Peyer's patch (tissue), 4 donors: ENCODE results near the gene INHBA. TPM values are rescaled to one million over a fixed set of nuclear protein-coding genes. Genes with fewer than 3 reads are reported as not detected.

Experiments used
- DNase-seq, 3 donors: peaks; one replicate each; pipeline ENCODE4 v3.0.0-alpha.2; 2017 to 2019
- H3K27ac ChIP-seq, 4 donors: fragments of 200-600 bp; sonication (generic); one replicate each; pipeline ENCODE4 v1.5.1; 2016 to 2019
- H3K27me3 ChIP-seq, 2 donors: fragments of 200-600 bp; sonication (generic); one replicate each; pipeline ENCODE4 v1.5.1; 2019
- H3K36me3 ChIP-seq, 3 donors: fragments of 200-600 bp; sonication (generic); one replicate each; pipeline ENCODE4 v1.5.1; 2016 to 2019
- H3K4me1 ChIP-seq, 4 donors: fragments of 200-600 bp; sonication (generic); one replicate each; pipeline ENCODE4 v1.5.1; 2016 to 2019
- H3K4me3 ChIP-seq, 4 donors: fragments of 200-600 bp; sonication (generic); 1 replicate in 3 of 4; 2 replicates in 1 of 4; pipeline ENCODE4 v1.5.1; 2016 to 2019; ENCODE audit warnings: mild to moderate bottlenecking in 1 of 4
- H3K9me3 ChIP-seq, 4 donors: fragments of 200-600 bp; sonication (generic); one replicate each; pipeline ENCODE4 v1.5.1; 2016 to 2019; ENCODE audit warnings: mild to moderate bottlenecking in 1 of 4
- POLR2A ChIP-seq, 2 donors: fragments of 450-650 bp; IDR thresholded peaks; one replicate each; pipeline ENCODE4 v1.5.1; 2017; ENCODE audit warnings: antibody characterized with exemption in 2 of 2, mild to moderate bottlenecking in 2 of 2, moderate library complexity in 2 of 2
- total RNA-seq, 4 donors: library from RNA; depleted of rRNA; stranded (reverse); fragments of >200 nt; gene quantifications; one replicate each; pipeline ENCODE4 v1.1.0, GENCODE V29; 2016
- TF ChIP-seq, protein P1 (sequence below), 6 experiments: fragments of 450-650 bp in 4 of 6; fragments of 200-600 bp in 2 of 6; sonication (generic) in 1 of 6; IDR thresholded peaks; one replicate each; pipeline ENCODE4 v1.5.1; 2017 to 2019; ENCODE audit warnings: antibody characterized with exemption in 6 of 6, mild to moderate bottlenecking in 3 of 6, moderate library complexity in 1 of 6

INHBA gene
- total RNA-seq, 4 donors from 2014 or later, result 0.19 to 1.7 (median 1.3) TPM; not detected in 1

DNA sequence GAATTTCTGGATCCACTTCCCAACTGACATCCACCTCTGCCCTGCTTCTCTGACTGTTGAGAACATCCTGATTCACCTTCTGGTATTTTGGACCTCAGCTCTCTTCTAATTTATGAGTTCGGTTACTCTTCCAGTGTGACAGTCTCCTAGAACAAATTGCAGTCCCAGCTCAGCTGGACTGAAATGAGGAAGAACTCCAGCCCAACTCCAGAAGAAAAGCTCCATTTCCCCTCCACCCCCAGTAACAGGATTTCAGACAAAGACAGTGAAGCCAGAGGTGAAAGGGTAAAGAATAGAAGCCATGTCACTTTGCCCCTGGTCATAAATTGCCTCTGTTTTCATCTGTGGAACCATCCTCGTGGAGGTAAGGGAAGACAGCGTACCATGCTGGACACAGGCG, 26.2 kb upstream of the INHBA start:
- no peaks in the 10 kb centered on the region for H3K9me3 ChIP-seq
- no peak overlapping the region for H3K4me3 ChIP-seq
- TF ChIP-seq, protein P1, sequence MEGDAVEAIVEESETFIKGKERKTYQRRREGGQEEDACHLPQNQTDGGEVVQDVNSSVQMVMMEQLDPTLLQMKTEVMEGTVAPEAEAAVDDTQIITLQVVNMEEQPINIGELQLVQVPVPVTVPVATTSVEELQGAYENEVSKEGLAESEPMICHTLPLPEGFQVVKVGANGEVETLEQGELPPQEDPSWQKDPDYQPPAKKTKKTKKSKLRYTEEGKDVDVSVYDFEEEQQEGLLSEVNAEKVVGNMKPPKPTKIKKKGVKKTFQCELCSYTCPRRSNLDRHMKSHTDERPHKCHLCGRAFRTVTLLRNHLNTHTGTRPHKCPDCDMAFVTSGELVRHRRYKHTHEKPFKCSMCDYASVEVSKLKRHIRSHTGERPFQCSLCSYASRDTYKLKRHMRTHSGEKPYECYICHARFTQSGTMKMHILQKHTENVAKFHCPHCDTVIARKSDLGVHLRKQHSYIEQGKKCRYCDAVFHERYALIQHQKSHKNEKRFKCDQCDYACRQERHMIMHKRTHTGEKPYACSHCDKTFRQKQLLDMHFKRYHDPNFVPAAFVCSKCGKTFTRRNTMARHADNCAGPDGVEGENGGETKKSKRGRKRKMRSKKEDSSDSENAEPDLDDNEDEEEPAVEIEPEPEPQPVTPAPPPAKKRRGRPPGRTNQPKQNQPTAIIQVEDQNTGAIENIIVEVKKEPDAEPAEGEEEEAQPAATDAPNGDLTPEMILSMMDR (IDR thresholded peaks at IDR 0.05), result no peak
- no peak for TF ChIP-seq POLR2A (IDR thresholded peaks at IDR 0.05)
- no peaks in the 10 kb centered on the region for H3K36me3 ChIP-seq
- H3K4me1 ChIP-seq, result peaks cover 0 to 4% (median 0%) of the 10 kb centered on the region in 4 donors
- H3K27ac ChIP-seq, result no peak overlapping the region
- H3K27me3 ChIP-seq, result no peaks in the 10 kb centered on the region
- no peak for DNase-seq

- no peaks in the 10 kb centered on the region for H3K4me1 ChIP-seq
- H3K27ac ChIP-seq, result no peak overlapping the region
- H3K36me3 ChIP-seq, result no peaks in the 10 kb centered on the region
- TF ChIP-seq, protein P1 (IDR thresholded peaks at IDR 0.05), result no peak
- no peak for TF ChIP-seq POLR2A (IDR thresholded peaks at IDR 0.05)
- DNase-seq, result no peak
- no peaks in the 10 kb centered on the region for H3K9me3 ChIP-seq
- no peak overlapping the region for H3K4me3 ChIP-seq
- H3K27me3 ChIP-seq, result no peaks in the 10 kb centered on the region
Observed at GRCh38 chr7:41725013-41725412, 22.1 kb upstream of the INHBA start.

DNA sequence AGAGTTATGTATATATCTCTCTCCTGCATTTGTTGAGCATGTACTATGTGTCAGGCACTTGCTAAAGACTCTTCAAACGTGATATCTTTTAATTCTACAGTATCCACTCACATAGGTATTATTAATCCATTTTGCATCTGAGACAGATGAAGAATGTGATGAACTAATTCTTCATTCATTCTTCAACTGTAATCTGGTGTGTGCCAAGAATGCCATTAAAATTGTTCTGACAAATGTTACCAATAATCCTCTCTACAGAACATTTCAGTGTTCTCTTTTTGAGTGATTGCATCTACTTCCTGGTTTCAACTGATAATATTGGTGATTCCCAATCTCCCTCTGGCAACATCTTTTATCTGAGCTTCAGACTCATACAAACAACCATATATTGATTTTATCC, 18.0 kb upstream of the INHBA start:
- H3K4me1 ChIP-seq, result no peaks in the 10 kb centered on the region
- no peaks in the 10 kb centered on the region for H3K9me3 ChIP-seq
- no peak for TF ChIP-seq POLR2A (IDR thresholded peaks at IDR 0.05)
- TF ChIP-seq, protein P1 (IDR thresholded peaks at IDR 0.05), result no peak
- DNase-seq, result no peak
- no peaks in the 10 kb centered on the region for H3K27me3 ChIP-seq
- no peak overlapping the region for H3K27ac ChIP-seq
- H3K4me3 ChIP-seq, result no peak overlapping the region
- no peaks in the 10 kb centered on the region for H3K36me3 ChIP-seq

- TF ChIP-seq POLR2A (IDR thresholded peaks at IDR 0.05), result no peak
- TF ChIP-seq, protein P1 (IDR thresholded peaks at IDR 0.05), result no peak
- DNase-seq, result no peak
- Histone ChIP-seq H3K4me1 (no peaks in the 10 kb centered on the region), H3K27me3 (no peaks in the 10 kb centered on the region), H3K9me3 (no peaks in the 10 kb centered on the region), H3K36me3 (no peaks in the 10 kb centered on the region), H3K4me3 (no peak overlapping the region), H3K27ac (no peak overlapping the region)
Observed at GRCh38 chr7:41720046-41720445, 17.2 kb upstream of the INHBA start.

DNA sequence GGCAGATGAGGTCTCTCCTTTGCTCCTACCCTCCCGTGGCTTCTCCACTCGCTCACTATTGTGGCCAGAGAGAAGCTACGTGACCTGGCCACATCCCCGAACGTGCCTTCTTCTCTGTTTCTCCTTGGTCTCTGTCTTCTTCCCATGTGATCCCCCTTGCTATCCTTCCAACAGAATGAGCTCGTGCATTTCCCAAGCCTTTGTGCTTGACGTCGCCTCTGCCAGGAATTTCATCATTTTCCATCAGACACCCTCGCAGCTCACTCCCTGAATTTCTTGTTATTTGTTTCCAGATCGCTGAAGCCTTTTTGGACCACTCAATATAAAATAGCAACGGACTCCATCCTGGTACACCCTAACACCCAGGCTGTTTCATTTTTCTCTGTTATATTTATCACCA, 13.8 kb upstream of the INHBA start:
- no peak overlapping the region for H3K4me3 ChIP-seq
- no peaks in the 10 kb centered on the region for H3K4me1 ChIP-seq
- no peak for TF ChIP-seq POLR2A (IDR thresholded peaks at IDR 0.05)
- no peaks in the 10 kb centered on the region for H3K27me3 ChIP-seq
- no peaks in the 10 kb centered on the region for H3K36me3 ChIP-seq
- no peaks in the 10 kb centered on the region for H3K9me3 ChIP-seq
- no peak for DNase-seq
- H3K27ac ChIP-seq, result no peak overlapping the region

GRCh38 chr7:41715000-41715399, 12.1 kb upstream of the INHBA start:
- Histone ChIP-seq H3K4me3 (no peak overlapping the region), H3K9me3 (no peaks in the 10 kb centered on the region), H3K36me3 (no peaks in the 10 kb centered on the region), H3K27ac (no peak overlapping the region), H3K27me3 (no peaks in the 10 kb centered on the region), H3K4me1 (no peaks in the 10 kb centered on the region)
- DNase-seq, result no peak
- TF ChIP-seq, protein P1 (IDR thresholded peaks at IDR 0.05), result no peak
- TF ChIP-seq POLR2A (IDR thresholded peaks at IDR 0.05), result no peak
